Measurements from ENCODE around the gene F8. TPM values are rescaled to one million over a fixed set of nuclear protein-coding genes. Genes with fewer than 3 reads are reported as not detected.
"Not testable (repeated sequence)": the region's sequence is repeated elsewhere in the genome, so short reads cannot be mapped to it uniquely, and the experiment has no call there.

Gene F8
- total RNA-seq, 5 donors from 2014 or later (not counting 1 experiment from before 2014, with no cell fraction given): 1.3 to 3.5 (median 2.7) TPM

DNA sequence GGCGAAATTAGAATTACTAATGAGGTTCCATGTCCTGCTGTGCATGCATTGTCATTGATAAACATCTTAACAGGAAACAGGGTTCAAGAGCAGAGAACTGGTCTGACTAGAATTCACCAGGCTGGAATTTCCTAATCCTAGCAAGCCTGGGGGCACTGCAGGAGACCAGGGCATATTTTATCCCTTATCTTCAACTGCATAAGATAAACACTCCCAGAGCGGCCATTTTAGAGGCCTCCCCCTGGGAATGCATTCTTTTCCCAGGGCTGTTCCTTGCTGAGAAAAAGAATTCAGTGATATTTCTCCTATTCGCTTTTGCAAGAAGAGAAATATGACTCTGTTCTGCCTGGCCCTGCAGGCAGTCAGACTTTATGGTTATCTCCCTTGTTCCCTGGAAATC, 66.7 kb downstream of the F8 start:
- DNase-seq; H3K9me3 ChIP-seq; ATAC-seq (replicated peaks in 1 of 4); H3K4me3 Mint-ChIP-seq; H3K4me1 ChIP-seq (ENCODE audit: control insufficient read depth in 1 of 2, extremely low read depth in 1 of 2, insufficient read depth in 2 of 2, low read length in 2 of 2); POLR2A ChIA-PET; H3K27me3 ChIP-seq (replicated peaks in 1 of 2; ENCODE audit: control insufficient read depth in 2 of 2, extremely low read depth in 1 of 2, insufficient read depth in 2 of 2, low read length in 1 of 2); CTCF ChIA-PET; H3K36me3 ChIP-seq (ENCODE audit: control insufficient read depth in 2 of 2, extremely low read depth in 1 of 2, insufficient read depth in 1 of 2, low read length in 1 of 2); H3K4me1 Mint-ChIP-seq; H3K27ac Mint-ChIP-seq; H3K27ac ChIP-seq (ENCODE audit: low read length); H3K4me3 ChIP-seq (ENCODE audit: control insufficient read depth in 1 of 2, extremely low read depth in 1 of 2, low read length in 1 of 2); H3K36me3 Mint-ChIP-seq: not testable (repeated sequence)
- Mint-ChIP-seq H3K27me3 (peaks cover 7 to 22% of the 10 kb centered on the region in 2 donors), H3K9me3 (peaks cover 0 to 11% (median 2%) of the 10 kb centered on the region in 3 donors)
- no CpG with 5 or more reads among the region's 3 CpGs for WGBS (ENCODE audit: insufficient coverage)

DNA sequence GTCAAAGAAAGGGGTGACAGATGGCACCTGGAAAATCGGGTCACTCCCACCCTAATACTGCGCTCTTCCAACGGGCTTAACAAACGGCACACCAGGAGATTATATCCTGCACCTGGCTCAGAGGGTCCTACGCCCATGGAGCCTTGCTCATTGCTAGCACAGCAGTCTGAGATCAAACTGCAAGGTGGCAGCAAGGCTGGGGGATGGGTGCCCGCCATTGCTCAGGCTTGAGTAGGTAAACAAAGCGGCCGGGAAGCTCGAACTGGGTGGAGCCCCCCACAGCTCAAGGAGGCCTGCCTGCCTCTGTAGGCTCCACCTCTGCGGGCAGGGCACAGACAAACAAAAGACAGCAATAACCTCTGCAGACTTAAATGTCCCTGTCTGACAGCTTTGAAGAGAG, 83.3 kb downstream of the F8 start:
- no CpG with 5 or more reads among the region's 10 CpGs for WGBS (ENCODE audit: insufficient coverage)
- not testable (repeated sequence) for ATAC-seq (replicated peaks in 1 of 4)

DNA sequence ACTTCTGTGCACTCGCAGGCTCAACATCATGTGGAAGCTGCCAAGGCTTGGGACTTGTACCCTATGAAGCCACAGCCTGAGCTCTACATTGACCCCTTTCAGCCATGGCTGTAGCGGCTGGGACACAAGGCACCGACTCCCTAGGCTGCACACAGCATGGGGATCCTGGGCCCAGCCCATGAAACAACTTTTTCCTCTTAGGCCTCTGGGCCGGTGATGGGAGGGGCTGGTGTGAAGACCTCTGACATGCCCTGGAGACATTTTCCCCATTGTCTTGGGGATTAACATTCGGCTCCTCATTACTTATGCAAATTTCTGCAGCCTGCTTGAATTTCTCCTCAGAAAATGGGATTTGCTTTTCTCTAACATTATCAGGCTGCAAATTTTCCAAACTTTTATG, 97.8 kb downstream of the F8 start:
- H3K36me3 ChIP-seq (ENCODE audit: control insufficient read depth in 2 of 2, extremely low read depth in 1 of 2, insufficient read depth in 1 of 2, low read length in 1 of 2); DNase-seq; H3K36me3 Mint-ChIP-seq; H3K4me3 Mint-ChIP-seq; H3K9me3 Mint-ChIP-seq; H3K4me1 ChIP-seq (ENCODE audit: control insufficient read depth in 1 of 2, extremely low read depth in 1 of 2, insufficient read depth in 2 of 2, low read length in 2 of 2); H3K27ac Mint-ChIP-seq; H3K27ac ChIP-seq (ENCODE audit: low read length); H3K4me3 ChIP-seq (ENCODE audit: control insufficient read depth in 1 of 2, extremely low read depth in 1 of 2, low read length in 1 of 2); H3K4me1 Mint-ChIP-seq; CTCF ChIA-PET; H3K9me3 ChIP-seq; H3K27me3 ChIP-seq (replicated peaks in 1 of 2; ENCODE audit: control insufficient read depth in 2 of 2, extremely low read depth in 1 of 2, insufficient read depth in 2 of 2, low read length in 1 of 2); ATAC-seq (replicated peaks in 1 of 4); POLR2A ChIA-PET: not testable (repeated sequence)
- 67% methylated on average over 1 of the region's 5 CpGs for WGBS (ENCODE audit: insufficient coverage)
- H3K27me3 Mint-ChIP-seq: peaks cover 22 to 25% of the 10 kb centered on the region in 2 donors

More for the DNA sequence above, 83.3 kb downstream of the F8 start:
- H3K4me1 ChIP-seq (ENCODE audit: control insufficient read depth in 1 of 2, extremely low read depth in 1 of 2, insufficient read depth in 2 of 2, low read length in 2 of 2); H3K27ac Mint-ChIP-seq; H3K36me3 Mint-ChIP-seq; H3K4me3 Mint-ChIP-seq; H3K4me3 ChIP-seq (ENCODE audit: control insufficient read depth in 1 of 2, extremely low read depth in 1 of 2, low read length in 1 of 2); H3K27ac ChIP-seq (ENCODE audit: low read length); H3K4me1 Mint-ChIP-seq; H3K27me3 ChIP-seq (replicated peaks in 1 of 2; ENCODE audit: control insufficient read depth in 2 of 2, extremely low read depth in 1 of 2, insufficient read depth in 2 of 2, low read length in 1 of 2); H3K9me3 Mint-ChIP-seq; H3K9me3 ChIP-seq; CTCF ChIA-PET; H3K36me3 ChIP-seq (ENCODE audit: control insufficient read depth in 2 of 2, extremely low read depth in 1 of 2, insufficient read depth in 1 of 2, low read length in 1 of 2); DNase-seq: not testable (repeated sequence)
- POLR2A ChIA-PET: interaction anchor here in 1 of 2 donors (0.6 kb wide), 1 partner anchor 16 kb away, joined by 7 read pairs; no protein-coding TSS in a partner anchor
- H3K27me3 Mint-ChIP-seq: peaks cover 9 to 12% of the 10 kb centered on the region in 2 donors

DNA sequence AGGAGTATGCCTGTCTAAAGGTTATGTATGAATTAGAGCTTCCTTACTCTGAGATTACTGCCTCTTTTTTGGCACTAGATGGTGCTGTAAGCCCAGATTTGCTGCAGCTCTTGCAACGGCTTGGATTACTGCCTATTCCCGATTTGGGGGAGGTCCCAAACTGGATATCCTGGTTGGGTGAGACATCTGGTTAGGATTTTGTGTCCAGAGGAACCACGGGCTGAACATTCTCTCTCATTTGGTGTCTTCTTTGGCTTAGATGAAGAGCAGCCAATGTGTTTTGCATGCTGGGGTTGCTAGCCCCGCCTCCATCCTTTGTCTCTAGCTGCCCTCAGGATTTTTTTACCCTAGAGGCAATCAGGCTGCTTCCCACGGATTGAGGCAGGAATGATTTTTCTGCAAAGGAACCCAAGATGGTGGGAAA, 104.5 kb downstream of the F8 start:
- no peaks in the 10 kb centered on the region for H3K36me3 ChIP-seq (ENCODE audit: control insufficient read depth in 2 of 2, extremely low read depth in 1 of 2, insufficient read depth in 1 of 2, low read length in 1 of 2)

DNA sequence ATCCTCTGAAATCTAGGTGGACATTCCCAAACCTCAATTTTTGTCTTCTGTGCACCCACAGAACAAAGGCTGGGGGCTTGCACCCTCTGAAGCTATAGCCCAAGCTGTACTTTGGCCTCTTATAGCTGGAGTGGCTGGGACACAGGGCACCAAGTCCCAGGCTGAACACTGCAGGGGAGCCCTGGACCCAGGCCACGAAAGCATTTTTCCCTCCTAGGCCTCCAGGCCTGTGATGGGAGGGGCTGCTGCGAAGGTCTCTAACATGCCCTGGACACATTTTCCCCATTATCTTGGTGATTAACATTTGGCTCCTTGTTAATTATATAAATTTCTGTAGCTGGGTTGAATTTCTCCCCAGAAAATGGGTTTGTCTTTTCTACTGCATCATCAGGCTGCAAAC, 108.5 kb downstream of the F8 start:
- Mint-ChIP-seq H3K4me1 (peaks cover 0 to 5% (median 4%) of the 10 kb centered on the region in 3 donors), H3K27me3 (peaks cover 0 to 8% of the 10 kb centered on the region in 2 donors), H3K9me3 (peaks cover 0 to 8% (median 0%) of the 10 kb centered on the region in 3 donors), H3K27ac (no peak overlapping the region), H3K4me3 (no peak overlapping the region), H3K36me3 (no peaks in the 10 kb centered on the region)
- no peak for DNase-seq
- no CpG with 5 or more reads among the region's 2 CpGs for WGBS (ENCODE audit: insufficient coverage)
- ChIA-PET CTCF (interaction anchor here in 1 of 2 donors (0.6 kb wide), 1 partner anchor 878 kb away, joined by 5 read pairs; no protein-coding TSS in a partner anchor), POLR2A (no interaction called here)
- Histone ChIP-seq H3K27me3 (replicated peaks in 1 of 2; ENCODE audit: control insufficient read depth in 2 of 2, extremely low read depth in 1 of 2, insufficient read depth in 2 of 2, low read length in 1 of 2) (no peaks in the 10 kb centered on the region), H3K9me3 (no peaks in the 10 kb centered on the region), H3K4me1 (ENCODE audit: control insufficient read depth in 1 of 2, extremely low read depth in 1 of 2, insufficient read depth in 2 of 2, low read length in 2 of 2) (no peaks in the 10 kb centered on the region), H3K4me3 (ENCODE audit: control insufficient read depth in 1 of 2, extremely low read depth in 1 of 2, low read length in 1 of 2) (no peak overlapping the region), H3K27ac (ENCODE audit: low read length) (no peak overlapping the region), H3K36me3 (ENCODE audit: control insufficient read depth in 2 of 2, extremely low read depth in 1 of 2, insufficient read depth in 1 of 2, low read length in 1 of 2) (no peaks in the 10 kb centered on the region)
- no peak for ATAC-seq (replicated peaks in 1 of 4)

More for the DNA sequence above, 104.5 kb downstream of the F8 start:
- Mint-ChIP-seq H3K4me3 (peak overlapping the region; percentile 42 to 65 (median 49)), H3K4me1 (peaks cover 0 to 5% (median 4%) of the 10 kb centered on the region in 3 donors), H3K27me3 (peaks cover 5 to 8% of the 10 kb centered on the region in 2 donors), H3K27ac (no peak overlapping the region), H3K9me3 (no peaks in the 10 kb centered on the region), H3K36me3 (no peaks in the 10 kb centered on the region)
- Histone ChIP-seq H3K27ac (ENCODE audit: low read length) (no peak overlapping the region), H3K4me1 (ENCODE audit: control insufficient read depth in 1 of 2, extremely low read depth in 1 of 2, insufficient read depth in 2 of 2, low read length in 2 of 2) (no peaks in the 10 kb centered on the region), H3K9me3 (no peaks in the 10 kb centered on the region), H3K4me3 (ENCODE audit: control insufficient read depth in 1 of 2, extremely low read depth in 1 of 2, low read length in 1 of 2) (peak overlapping the region; percentile 17 to 24), H3K27me3 (replicated peaks in 1 of 2; ENCODE audit: control insufficient read depth in 2 of 2, extremely low read depth in 1 of 2, insufficient read depth in 2 of 2, low read length in 1 of 2) (no peaks in the 10 kb centered on the region)
- ChIA-PET POLR2A (interaction anchor here (0.5 to 0.7 kb wide), 2 partner anchors 9 to 109 kb away, joined by 3 to 6 read pairs; partner anchors contain the start of gene FUNDC2 (in 1 of the 2)), CTCF (interaction anchor here (0.6 to 1.6 kb wide), 13 partner anchors 9 to 230 kb away, joined by 3 to 6 read pairs (median 3); no protein-coding TSS in a partner anchor)
- WGBS (ENCODE audit: insufficient coverage): 0% methylated on average over 1 of the region's 5 CpGs
- DNase-seq (peak in 24 of 35 experiments; percentile 0 to 59 (median 7)), ATAC-seq (replicated peaks in 1 of 4) (peak; percentile 55 to 63 (median 62))

DNA sequence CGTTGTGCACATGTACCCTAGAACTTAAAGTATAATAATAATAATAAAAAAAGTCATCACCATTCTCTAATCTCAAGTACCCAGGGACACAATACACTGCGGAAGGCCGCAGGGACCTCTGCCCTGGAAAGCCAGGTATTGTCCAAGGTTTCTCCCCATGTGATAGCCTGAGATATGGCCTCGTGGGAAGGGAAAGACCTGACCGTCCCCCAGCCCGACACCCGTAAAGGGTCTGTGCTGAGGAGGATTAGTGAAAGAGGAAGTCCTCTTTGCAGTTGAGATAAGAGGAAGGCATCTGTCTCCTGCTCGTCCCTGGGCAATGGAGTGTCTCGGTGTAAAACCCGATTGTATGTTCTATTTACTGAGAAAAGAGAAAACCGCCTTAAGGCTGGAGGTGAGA, 112.0 kb downstream of the F8 start:
- DNase-seq; H3K4me3 ChIP-seq (ENCODE audit: control insufficient read depth in 1 of 2, extremely low read depth in 1 of 2, low read length in 1 of 2); H3K4me1 Mint-ChIP-seq; H3K27ac ChIP-seq (ENCODE audit: low read length); H3K9me3 ChIP-seq; H3K9me3 Mint-ChIP-seq; POLR2A ChIA-PET; H3K4me3 Mint-ChIP-seq; H3K4me1 ChIP-seq (ENCODE audit: control insufficient read depth in 1 of 2, extremely low read depth in 1 of 2, insufficient read depth in 2 of 2, low read length in 2 of 2); CTCF ChIA-PET; H3K36me3 ChIP-seq (ENCODE audit: control insufficient read depth in 2 of 2, extremely low read depth in 1 of 2, insufficient read depth in 1 of 2, low read length in 1 of 2); H3K27me3 ChIP-seq (replicated peaks in 1 of 2; ENCODE audit: control insufficient read depth in 2 of 2, extremely low read depth in 1 of 2, insufficient read depth in 2 of 2, low read length in 1 of 2); H3K27me3 Mint-ChIP-seq; H3K27ac Mint-ChIP-seq; H3K36me3 Mint-ChIP-seq; ATAC-seq (replicated peaks in 1 of 4): not testable (repeated sequence)
- no CpG with 5 or more reads among the region's 11 CpGs for WGBS (ENCODE audit: insufficient coverage)

DNA sequence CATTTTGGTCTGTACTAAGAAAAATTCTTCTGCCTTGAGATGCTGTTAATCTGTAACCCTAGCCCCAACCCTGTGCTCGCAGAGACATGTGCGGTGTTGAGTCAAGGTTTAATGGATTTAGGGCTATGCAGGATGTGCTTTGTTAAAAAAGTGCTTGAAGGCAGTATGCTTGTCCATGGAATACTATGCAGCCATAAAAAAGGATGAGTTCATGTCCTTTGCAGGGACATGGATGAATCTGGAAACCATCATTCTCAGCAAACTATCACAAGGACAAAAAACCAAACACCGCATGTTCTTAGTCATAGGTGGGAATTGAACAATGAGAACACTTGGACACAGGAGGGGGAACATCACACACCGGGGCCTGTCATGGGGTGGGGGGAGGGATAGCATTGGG, 112.5 kb downstream of the F8 start:
- H3K4me1 ChIP-seq (ENCODE audit: control insufficient read depth in 1 of 2, extremely low read depth in 1 of 2, insufficient read depth in 2 of 2, low read length in 2 of 2); H3K4me3 ChIP-seq (ENCODE audit: control insufficient read depth in 1 of 2, extremely low read depth in 1 of 2, low read length in 1 of 2); H3K27me3 ChIP-seq (replicated peaks in 1 of 2; ENCODE audit: control insufficient read depth in 2 of 2, extremely low read depth in 1 of 2, insufficient read depth in 2 of 2, low read length in 1 of 2); H3K36me3 Mint-ChIP-seq; H3K9me3 ChIP-seq; POLR2A ChIA-PET; H3K4me3 Mint-ChIP-seq; H3K27ac ChIP-seq (ENCODE audit: low read length); H3K27ac Mint-ChIP-seq; ATAC-seq (replicated peaks in 1 of 4); H3K4me1 Mint-ChIP-seq; H3K9me3 Mint-ChIP-seq; H3K27me3 Mint-ChIP-seq; DNase-seq; H3K36me3 ChIP-seq (ENCODE audit: control insufficient read depth in 2 of 2, extremely low read depth in 1 of 2, insufficient read depth in 1 of 2, low read length in 1 of 2): not testable (repeated sequence)
- no CpG with 5 or more reads among the region's 4 CpGs for WGBS (ENCODE audit: insufficient coverage)
- CTCF ChIA-PET: interaction anchor here (1.3 to 2.1 kb wide), 2 partner anchors 8 kb away, joined by 4 to 6 read pairs; no protein-coding TSS in a partner anchor

Data from T-cell (primary cell).